ENCODE measurements around the gene SENP6. TPM values are rescaled to one million over a fixed set of nuclear protein-coding genes. Genes with fewer than 3 reads are reported as not detected.

The SENP6 gene
- total RNA-seq, 4 donors from 2014 or later: 79.9 to 218 (median 91.5) TPM

DNA sequence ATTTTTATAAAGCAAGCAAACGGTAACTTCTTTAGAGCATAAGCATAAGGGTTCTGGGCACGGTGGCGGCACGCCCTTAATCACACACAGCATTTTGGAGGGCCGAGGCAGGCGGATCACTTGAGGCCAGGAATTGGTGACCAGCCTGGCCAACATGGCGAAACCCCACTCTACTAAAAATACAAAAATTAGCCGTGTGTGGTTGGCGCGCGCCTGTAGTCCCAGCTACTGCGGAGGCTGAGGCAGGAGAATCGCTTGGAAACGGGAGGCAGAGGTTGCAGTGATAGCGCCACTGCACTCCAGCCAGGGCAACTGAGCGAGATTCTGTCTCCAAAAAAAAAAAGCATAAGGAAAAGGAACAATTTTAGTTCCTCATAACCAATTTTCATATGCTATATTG lies 2.6 kb downstream of the SENP6 start:
- Histone ChIP-seq H3K27me3 (no peaks in the 10 kb centered on the region), H3K4me1 (peaks cover 0 to 25% (median 5%) of the 10 kb centered on the region in 4 donors), H3K36me3 (no peaks in the 10 kb centered on the region), H3K27ac (no peak overlapping the region), H3K9me3 (no peaks in the 10 kb centered on the region), H3K4me3 (peak overlapping the region in 2 of 4 donors; percentile 81 to 92)
- TF ChIP-seq, protein P1, sequence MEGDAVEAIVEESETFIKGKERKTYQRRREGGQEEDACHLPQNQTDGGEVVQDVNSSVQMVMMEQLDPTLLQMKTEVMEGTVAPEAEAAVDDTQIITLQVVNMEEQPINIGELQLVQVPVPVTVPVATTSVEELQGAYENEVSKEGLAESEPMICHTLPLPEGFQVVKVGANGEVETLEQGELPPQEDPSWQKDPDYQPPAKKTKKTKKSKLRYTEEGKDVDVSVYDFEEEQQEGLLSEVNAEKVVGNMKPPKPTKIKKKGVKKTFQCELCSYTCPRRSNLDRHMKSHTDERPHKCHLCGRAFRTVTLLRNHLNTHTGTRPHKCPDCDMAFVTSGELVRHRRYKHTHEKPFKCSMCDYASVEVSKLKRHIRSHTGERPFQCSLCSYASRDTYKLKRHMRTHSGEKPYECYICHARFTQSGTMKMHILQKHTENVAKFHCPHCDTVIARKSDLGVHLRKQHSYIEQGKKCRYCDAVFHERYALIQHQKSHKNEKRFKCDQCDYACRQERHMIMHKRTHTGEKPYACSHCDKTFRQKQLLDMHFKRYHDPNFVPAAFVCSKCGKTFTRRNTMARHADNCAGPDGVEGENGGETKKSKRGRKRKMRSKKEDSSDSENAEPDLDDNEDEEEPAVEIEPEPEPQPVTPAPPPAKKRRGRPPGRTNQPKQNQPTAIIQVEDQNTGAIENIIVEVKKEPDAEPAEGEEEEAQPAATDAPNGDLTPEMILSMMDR (IDR thresholded peaks at IDR 0.05): no peak
- TF ChIP-seq POLR2A (IDR thresholded peaks at IDR 0.05): no peak
- no peak for DNase-seq

DNA sequence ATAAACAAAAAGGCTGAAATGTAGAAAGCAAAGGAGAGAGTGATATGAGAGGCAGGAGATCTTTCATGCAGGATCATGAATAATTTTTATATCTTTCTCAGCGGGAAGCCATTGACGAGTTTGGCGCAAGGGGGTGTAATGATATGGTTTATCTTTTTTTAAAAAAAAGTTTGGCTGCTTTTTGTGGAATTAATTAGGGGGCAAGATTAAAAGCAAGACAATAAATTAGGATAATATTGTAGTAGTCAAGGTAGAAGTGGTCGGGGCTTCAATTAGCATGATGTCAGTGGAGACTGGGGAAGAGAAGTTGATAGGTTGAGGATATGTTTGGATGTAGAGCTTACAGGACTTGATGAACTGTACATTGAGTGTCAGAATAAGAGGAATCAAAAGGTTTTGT lies 4.0 kb downstream of the SENP6 start:
- peaks cover 0 to 27% (median 10%) of the 10 kb centered on the region in 4 donors for H3K4me1 ChIP-seq

DNA sequence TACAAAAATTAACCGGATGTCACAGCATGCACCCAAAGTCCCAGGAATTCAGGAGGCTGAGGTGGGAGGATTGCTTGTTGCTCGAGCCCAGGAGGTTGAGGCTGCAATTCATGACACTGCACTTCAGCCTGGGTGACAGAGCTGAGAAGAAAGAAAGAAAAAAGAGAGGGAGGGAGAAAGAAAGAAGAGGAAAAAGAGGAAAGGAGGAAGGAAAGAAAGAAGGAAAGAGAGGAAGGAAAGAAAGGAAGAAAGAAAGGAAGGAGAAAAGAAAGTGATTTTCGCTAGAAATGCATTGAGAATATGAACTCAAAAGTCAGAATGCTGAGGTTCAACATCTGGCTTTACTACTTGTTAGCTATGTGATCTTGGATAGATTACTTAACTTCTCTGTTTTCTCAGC lies 6.6 kb downstream of the SENP6 start:
- DNase-seq: no peak
- TF ChIP-seq, protein P1 (IDR thresholded peaks at IDR 0.05): no peak
- TF ChIP-seq POLR2A (IDR thresholded peaks at IDR 0.05): no peak
- no peaks in the 10 kb centered on the region for H3K9me3 ChIP-seq
- H3K4me3 ChIP-seq: no peak overlapping the region
- H3K27ac ChIP-seq: no peak overlapping the region
- no peaks in the 10 kb centered on the region for H3K36me3 ChIP-seq
- H3K4me1 ChIP-seq: peaks cover 0 to 36% (median 19%) of the 10 kb centered on the region in 4 donors
- H3K27me3 ChIP-seq: no peaks in the 10 kb centered on the region

More for the DNA sequence above, 4.0 kb downstream of the SENP6 start:
- TF ChIP-seq, protein P1 (IDR thresholded peaks at IDR 0.05): no peak
- TF ChIP-seq POLR2A (IDR thresholded peaks at IDR 0.05): no peak
- DNase-seq: no peak
- H3K36me3 ChIP-seq: no peaks in the 10 kb centered on the region
- H3K27ac ChIP-seq: no peak overlapping the region
- no peaks in the 10 kb centered on the region for H3K27me3 ChIP-seq
- H3K4me3 ChIP-seq: no peak overlapping the region
- no peaks in the 10 kb centered on the region for H3K9me3 ChIP-seq

DNA sequence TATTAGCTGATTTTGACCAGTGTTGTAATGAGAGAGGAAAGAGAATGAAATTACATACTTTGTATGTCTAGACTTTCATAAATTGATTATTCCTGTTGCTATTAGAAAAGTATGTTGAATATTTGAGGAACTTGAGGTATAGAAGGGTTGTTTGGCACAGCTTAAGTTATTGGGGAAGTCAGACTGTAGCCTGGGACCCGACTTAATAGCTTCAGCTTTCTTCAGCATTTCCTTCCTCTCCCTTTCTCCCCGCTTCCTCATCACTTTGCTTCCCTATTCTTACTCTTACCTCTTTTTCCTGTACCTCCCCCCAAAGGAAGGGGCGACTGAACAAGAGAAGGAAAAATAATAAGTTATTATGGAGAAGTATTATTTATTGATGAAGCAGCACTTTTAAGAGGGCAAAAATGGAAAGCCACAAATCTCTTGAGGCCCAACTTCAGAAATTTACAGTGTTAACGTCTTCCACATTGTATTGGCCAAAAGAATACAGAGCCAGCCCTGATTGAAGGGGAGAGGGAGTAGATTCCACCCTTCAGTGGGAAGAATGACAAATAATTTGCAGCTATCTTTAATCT lies 7.4 kb downstream of the SENP6 start:
- H3K4me1 ChIP-seq: peaks cover 0 to 40% (median 22%) of the 10 kb centered on the region in 4 donors
- no peak overlapping the region for H3K4me3 ChIP-seq
- TF ChIP-seq, protein P1 (IDR thresholded peaks at IDR 0.05): no peak
- no peak for TF ChIP-seq POLR2A (IDR thresholded peaks at IDR 0.05)
- H3K27me3 ChIP-seq: no peaks in the 10 kb centered on the region
- H3K36me3 ChIP-seq: no peaks in the 10 kb centered on the region
- no peak overlapping the region for H3K27ac ChIP-seq
- no peaks in the 10 kb centered on the region for H3K9me3 ChIP-seq
- no peak for DNase-seq

DNA sequence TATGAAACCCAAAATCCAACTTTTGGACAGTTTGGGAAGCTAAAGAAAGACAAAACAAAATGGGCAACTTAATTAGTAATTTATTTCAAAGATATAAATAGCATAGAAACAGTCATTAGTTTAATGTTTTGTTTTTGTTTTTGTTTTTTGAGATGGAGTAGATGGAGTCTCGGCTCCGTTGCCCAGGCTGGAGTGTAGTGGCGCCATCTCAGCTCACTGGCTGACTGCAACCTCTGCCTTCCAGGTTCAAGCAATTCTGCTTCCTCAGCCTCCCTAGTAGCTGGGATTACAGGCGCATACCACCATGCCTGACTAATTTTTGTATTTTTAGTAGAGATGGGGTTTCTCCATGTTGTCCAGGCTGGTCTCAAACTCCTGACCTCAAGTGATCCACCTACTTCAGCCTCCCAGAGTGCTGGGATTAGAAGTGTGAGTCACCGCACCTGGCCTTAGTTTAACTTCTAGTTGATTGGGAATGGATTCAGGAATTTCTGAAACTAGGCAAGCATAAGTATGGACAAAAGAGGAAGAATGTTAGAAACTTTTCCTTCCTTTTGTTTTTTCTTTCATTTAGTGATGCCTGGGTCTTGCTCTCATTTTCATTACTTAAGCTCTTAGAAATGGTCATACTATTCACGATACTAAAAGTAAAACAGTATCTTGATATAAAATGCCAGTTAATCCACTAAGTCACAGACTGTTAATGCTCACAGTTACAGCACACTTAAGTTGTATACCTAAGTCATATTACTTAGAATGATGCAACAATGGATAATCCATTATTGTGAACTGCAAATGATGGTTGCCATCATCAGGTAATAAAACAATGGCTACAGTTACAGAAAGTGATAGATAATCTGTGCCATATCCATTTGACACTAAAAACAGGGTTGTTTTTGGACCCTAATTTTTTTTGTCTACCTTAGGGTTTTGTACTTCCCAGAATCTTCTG lies 8.2 kb downstream of the SENP6 start:
- H3K36me3 ChIP-seq: no peaks in the 10 kb centered on the region
- H3K9me3 ChIP-seq: no peaks in the 10 kb centered on the region
- H3K27me3 ChIP-seq: no peaks in the 10 kb centered on the region
- peaks cover 0 to 39% (median 20%) of the 10 kb centered on the region in 4 donors for H3K4me1 ChIP-seq
- no peak for DNase-seq
- no peak overlapping the region for H3K4me3 ChIP-seq
- no peak overlapping the region for H3K27ac ChIP-seq
- TF ChIP-seq POLR2A (IDR thresholded peaks at IDR 0.05): no peak
- TF ChIP-seq, protein P1 (IDR thresholded peaks at IDR 0.05): no peak
